T-helper 2 cell treated with Interferon-gamma antibody and Interleukin-4, amounts not matched to agents 5 μg/mL and 100 μg/mL, for 36 hours (primary cell): ENCODE measurements around the gene TMEM179.
A peak's percentile ranks its signal among the peaks of the same experiment; 100 is the strongest.

Experiments
- DNase-seq: peaks from one replicate; pipeline ENCODE4 v3.0.0; 2021; ENCODE audit warnings: low spot score
- H3K27ac Mint-ChIP-seq: one replicate; pipeline ENCODE4 v1.8.0; 2021; ENCODE audit warnings: mild to moderate bottlenecking, mixed read lengths
- H3K27me3 Mint-ChIP-seq: one replicate; pipeline ENCODE4 v1.8.0; 2021; ENCODE audit warnings: low read depth, mixed read lengths
- H3K36me3 Mint-ChIP-seq: one replicate; pipeline ENCODE4 v1.8.0; 2021; ENCODE audit warnings: low read depth, mixed read lengths
- H3K4me1 Mint-ChIP-seq: one replicate; pipeline ENCODE4 v1.8.0; 2021; ENCODE audit warnings: low read depth, mixed read lengths
- H3K4me3 Mint-ChIP-seq: one replicate; pipeline ENCODE4 v1.8.0; 2022; ENCODE audit warnings: mild to moderate bottlenecking, moderate library complexity, mixed read lengths
- H3K9me3 Mint-ChIP-seq: one replicate; pipeline ENCODE4 v1.8.0; 2021; ENCODE audit warnings: mixed read lengths

Gene TMEM179

DNA sequence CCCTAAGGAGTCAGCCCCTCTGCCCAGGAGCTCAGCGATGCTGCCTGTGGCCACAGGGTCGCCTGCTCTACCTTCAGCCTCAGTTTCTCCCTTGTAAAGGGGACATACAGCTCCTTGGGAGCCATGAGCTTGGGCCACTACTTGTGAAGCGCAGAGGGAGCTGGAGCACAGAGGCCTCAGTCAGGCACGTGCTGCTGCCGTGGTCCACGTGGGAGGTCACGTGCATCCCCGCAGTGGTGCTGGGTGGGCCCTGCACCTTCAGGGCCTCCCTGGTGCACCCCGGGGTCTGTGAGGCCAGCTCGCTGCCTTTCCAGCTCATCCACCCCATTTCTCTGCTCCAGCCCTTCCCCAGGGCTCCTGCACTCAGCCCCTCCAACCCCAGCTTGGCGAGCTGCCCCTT, 36.0 kb downstream of the TMEM179 start:
- Mint-ChIP-seq H3K4me3 (no peak overlapping the region), H3K4me1 (peaks cover 2% of the 10 kb centered on the region), H3K9me3 (no peaks in the 10 kb centered on the region), H3K27ac (no peak overlapping the region), H3K36me3 (no peaks in the 10 kb centered on the region), H3K27me3 (peaks cover 2% of the 10 kb centered on the region)
- DNase-seq: no peak

GRCh38 chr14:104567957-104568225, 36.7 kb downstream of the TMEM179 start:
- Mint-ChIP-seq H3K27ac (no peak overlapping the region), H3K4me1 (peaks cover 2% of the 10 kb centered on the region), H3K27me3 (peaks cover 2% of the 10 kb centered on the region), H3K9me3 (no peaks in the 10 kb centered on the region), H3K4me3 (no peak overlapping the region), H3K36me3 (no peaks in the 10 kb centered on the region)
- DNase-seq: no peak

DNA sequence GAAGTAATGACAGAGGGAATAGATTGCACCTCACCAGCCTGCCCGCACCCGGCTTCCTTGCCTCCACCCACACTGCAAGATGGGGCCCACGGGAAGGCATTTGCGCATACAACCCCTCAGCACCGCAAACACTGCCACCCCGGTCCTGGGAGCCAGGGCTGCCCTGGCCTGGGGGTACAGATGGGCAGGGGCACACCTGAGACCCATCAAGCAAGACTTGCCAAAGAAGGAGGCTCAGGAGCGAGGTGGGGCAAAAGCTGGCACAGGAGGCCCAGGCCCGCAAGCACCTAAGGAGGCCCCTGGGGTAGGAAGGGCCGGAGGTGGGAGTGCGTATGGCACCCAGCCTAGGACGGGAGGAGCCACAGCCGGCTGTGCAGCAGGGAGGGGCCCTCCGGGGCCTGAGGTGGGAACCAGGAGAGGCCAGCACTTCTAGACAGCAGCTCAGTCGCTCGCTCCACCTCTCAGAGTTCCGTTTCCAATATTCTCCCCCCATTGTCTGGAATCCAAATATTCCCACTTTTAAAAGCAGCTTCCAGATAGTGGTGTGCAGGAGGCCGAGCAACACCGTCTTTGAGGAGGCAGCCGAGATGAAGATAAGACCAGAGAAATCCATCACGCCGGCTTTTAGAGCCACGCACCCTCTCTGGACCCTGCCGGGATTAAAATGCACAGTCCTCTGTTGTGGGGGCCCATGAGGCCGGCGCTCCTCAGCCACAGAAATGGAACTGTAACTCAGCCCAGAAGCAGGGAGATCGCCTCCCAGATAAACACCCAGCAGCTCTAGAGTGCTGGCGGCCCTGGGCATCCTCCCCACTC, 37.2 kb downstream of the TMEM179 start:
- H3K27ac Mint-ChIP-seq: no peak overlapping the region
- H3K27me3 Mint-ChIP-seq: peaks cover 2% of the 10 kb centered on the region
- no peak for DNase-seq
- peaks cover 2% of the 10 kb centered on the region for H3K4me1 Mint-ChIP-seq
- no peaks in the 10 kb centered on the region for H3K9me3 Mint-ChIP-seq
- H3K36me3 Mint-ChIP-seq: no peaks in the 10 kb centered on the region
- H3K4me3 Mint-ChIP-seq: no peak overlapping the region

DNA sequence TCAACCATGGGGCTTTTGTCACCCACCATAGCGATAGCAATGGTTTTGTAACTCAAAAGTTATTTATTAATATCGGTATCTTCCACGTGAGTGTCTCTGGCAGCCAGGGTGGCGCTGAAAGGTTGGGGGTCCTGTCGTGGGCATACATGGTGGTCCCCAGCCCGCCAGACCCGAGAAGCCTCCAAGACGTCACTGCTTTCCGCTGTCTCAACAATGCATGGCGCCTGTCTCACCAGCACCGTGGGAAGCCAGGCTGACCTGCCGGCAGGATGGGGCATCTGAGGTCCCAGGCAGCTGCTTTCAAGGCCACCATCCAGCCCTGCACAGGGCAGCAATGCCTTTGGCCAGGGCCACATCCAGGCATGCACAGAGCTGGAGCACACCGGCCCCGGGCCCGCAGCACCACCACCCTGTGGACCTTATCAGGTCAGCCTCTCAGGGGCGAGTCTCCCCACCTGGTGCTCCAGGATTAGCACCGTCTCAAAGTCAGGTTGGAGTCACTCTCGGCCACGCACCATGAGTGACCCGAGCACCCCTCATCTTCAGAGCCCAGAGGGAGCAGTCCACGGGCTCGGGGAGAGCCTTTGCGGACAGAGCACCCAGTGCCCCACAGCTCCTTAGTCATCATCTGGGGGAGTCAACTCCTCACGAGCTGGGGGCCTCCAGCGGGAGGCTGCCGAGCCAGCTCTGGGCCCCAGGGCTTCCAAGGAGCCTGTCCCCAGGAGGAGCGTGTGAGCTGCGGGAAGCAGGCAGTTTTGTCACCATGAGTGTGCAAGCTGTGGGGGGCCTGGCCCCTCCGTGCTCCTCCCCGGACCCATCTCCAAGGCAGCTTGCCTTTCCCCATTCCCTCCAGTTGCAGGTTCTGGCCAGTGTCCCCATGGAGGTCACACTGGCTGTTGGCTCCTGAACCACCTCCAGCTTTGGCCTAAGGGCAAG, 39.6 kb downstream of the TMEM179 start:
- Mint-ChIP-seq H3K27me3 (peaks cover 2% of the 10 kb centered on the region), H3K36me3 (no peaks in the 10 kb centered on the region), H3K9me3 (no peaks in the 10 kb centered on the region), H3K4me1 (peaks cover 2% of the 10 kb centered on the region), H3K27ac (no peak overlapping the region), H3K4me3 (no peak overlapping the region)
- DNase-seq: no peak

GRCh38 chr14:104563742-104564615, 40.6 kb downstream of the TMEM179 start:
- Mint-ChIP-seq H3K4me3 (no peak overlapping the region), H3K36me3 (no peaks in the 10 kb centered on the region), H3K9me3 (no peaks in the 10 kb centered on the region), H3K27ac (no peak overlapping the region), H3K4me1 (peaks cover 2% of the 10 kb centered on the region), H3K27me3 (peaks cover 2% of the 10 kb centered on the region)
- peak; percentile 17 for DNase-seq

- no peak for DNase-seq
- no peaks in the 10 kb centered on the region for H3K9me3 Mint-ChIP-seq
- H3K36me3 Mint-ChIP-seq: no peaks in the 10 kb centered on the region
- H3K27ac Mint-ChIP-seq: no peak overlapping the region
- no peak overlapping the region for H3K4me3 Mint-ChIP-seq
- peaks cover 2% of the 10 kb centered on the region for H3K4me1 Mint-ChIP-seq
- peaks cover 2% of the 10 kb centered on the region for H3K27me3 Mint-ChIP-seq
Measured at GRCh38 chr14:104563191-104563741, 41.3 kb downstream of the TMEM179 start.

DNA sequence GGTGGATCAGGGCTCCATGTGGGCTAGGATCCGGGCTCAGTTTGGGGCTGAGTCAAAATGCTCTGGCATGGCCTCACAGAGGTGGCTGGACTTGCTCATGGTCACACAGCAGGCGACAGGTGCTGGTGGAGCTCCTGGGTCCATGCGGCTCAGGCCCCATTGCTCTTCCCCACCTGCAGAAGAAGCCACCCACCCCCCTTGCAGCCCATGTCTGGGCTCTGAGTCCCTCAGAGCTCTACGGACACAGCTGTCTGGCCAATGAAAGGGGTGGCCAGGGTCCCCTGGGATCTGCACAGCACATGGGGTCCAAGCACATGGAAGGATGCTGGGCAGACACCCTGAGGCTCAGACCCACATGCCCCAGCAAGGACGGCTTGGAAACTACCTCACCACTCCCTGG, 42.0 kb downstream of the TMEM179 start:
- Mint-ChIP-seq H3K9me3 (no peaks in the 10 kb centered on the region), H3K27me3 (peaks cover 2% of the 10 kb centered on the region)

GRCh38 chr14:104561632-104562495, 42.7 kb downstream of the TMEM179 start:
- DNase-seq: no peak
- H3K9me3 Mint-ChIP-seq: no peaks in the 10 kb centered on the region
- no peak overlapping the region for H3K27ac Mint-ChIP-seq
- peaks cover 2% of the 10 kb centered on the region for H3K27me3 Mint-ChIP-seq
- no peaks in the 10 kb centered on the region for H3K36me3 Mint-ChIP-seq
- H3K4me3 Mint-ChIP-seq: no peak overlapping the region
- H3K4me1 Mint-ChIP-seq: peaks cover 2% of the 10 kb centered on the region

More for the DNA sequence above, 42.0 kb downstream of the TMEM179 start:
- H3K4me1 Mint-ChIP-seq: peaks cover 2% of the 10 kb centered on the region
- H3K27ac Mint-ChIP-seq: no peak overlapping the region
- no peak for DNase-seq
- no peaks in the 10 kb centered on the region for H3K36me3 Mint-ChIP-seq
- no peak overlapping the region for H3K4me3 Mint-ChIP-seq

GRCh38 chr14:104561124-104561557, 43.4 kb downstream of the TMEM179 start:
- Mint-ChIP-seq H3K4me1 (peaks cover 2% of the 10 kb centered on the region), H3K27ac (no peak overlapping the region), H3K27me3 (peaks cover 1% of the 10 kb centered on the region), H3K36me3 (no peaks in the 10 kb centered on the region), H3K4me3 (no peak overlapping the region), H3K9me3 (no peaks in the 10 kb centered on the region)
- no peak for DNase-seq

DNA sequence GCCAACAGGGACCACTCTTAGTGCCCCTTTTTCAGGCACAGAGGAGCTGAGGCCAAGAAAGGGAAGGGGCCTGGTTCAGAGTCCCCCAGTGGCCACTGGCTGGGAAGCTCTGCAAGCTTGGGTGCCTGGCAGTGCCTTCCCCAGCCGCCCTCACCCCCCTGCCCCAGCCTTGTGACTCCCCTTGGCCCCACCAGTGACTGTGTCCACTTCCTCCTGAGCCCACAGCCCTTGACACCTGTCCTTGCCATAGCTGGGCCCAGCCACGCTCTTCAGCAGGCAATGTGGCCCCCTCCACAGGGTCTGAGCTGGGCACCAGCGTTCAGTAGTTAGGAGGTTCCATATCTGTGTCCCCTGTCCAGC, 44.0 kb downstream of the TMEM179 start:
- no peak for DNase-seq
- Mint-ChIP-seq H3K36me3 (no peaks in the 10 kb centered on the region), H3K27ac (no peak overlapping the region), H3K27me3 (no peaks in the 10 kb centered on the region), H3K4me3 (no peak overlapping the region), H3K4me1 (peaks cover 2% of the 10 kb centered on the region), H3K9me3 (no peaks in the 10 kb centered on the region)

GRCh38 chr14:104559804-104560585, 44.6 kb downstream of the TMEM179 start:
- Mint-ChIP-seq H3K9me3 (no peaks in the 10 kb centered on the region), H3K27me3 (no peaks in the 10 kb centered on the region), H3K4me3 (no peak overlapping the region), H3K36me3 (no peaks in the 10 kb centered on the region), H3K27ac (no peak overlapping the region), H3K4me1 (peaks cover 2% of the 10 kb centered on the region)
- no peak for DNase-seq

DNA sequence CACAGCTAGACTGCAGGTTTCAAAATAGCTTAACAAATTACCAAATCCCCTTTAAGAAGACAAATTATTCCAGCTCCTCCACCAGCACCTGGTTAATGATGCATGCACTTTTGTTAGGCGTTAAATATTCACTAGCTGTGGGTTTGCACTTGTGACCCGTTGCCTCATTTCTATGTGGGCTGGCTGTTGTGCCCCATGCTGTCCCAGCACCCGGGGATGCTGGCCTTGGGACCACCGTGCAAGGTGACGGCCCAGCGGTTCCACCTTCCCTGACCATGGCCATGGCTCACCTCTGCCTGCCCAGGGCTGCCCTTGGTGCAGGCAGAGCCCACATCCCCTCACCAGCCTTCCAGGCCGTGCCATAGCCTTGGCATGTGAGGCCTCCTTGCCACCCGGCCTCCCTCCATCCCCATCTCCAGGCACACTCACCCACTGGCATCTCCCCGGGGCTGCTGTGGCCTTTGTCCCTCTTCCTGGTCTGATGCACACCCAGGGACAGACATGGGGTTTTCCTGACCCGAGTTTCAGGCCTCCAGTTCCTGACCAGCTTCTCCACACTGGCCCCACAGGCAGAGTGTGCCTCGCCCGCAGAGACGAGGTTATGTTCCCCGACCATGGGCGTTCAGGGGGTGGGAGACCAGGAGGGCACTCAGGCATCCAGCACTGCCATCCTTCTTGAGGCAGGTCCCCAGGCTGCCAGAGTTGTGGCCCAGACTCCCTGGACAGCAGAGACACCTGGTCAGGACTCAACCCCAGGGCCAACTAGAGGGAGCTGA, 45.4 kb downstream of the TMEM179 start:
- Mint-ChIP-seq H3K27me3 (no peaks in the 10 kb centered on the region), H3K27ac (no peak overlapping the region), H3K9me3 (no peaks in the 10 kb centered on the region), H3K36me3 (no peaks in the 10 kb centered on the region), H3K4me1 (peaks cover 2% of the 10 kb centered on the region), H3K4me3 (no peak overlapping the region)
- DNase-seq: no peak
